H1 (cell line): ENCODE measurements around the gene WDR75. TPM values are rescaled to one million over a fixed set of nuclear protein-coding genes. Genes with fewer than 3 reads are reported as not detected.

Source experiments
- CTCF ChIA-PET: fragments of 300-600 bp; sonication (Branson Sonifier 250); formaldehyde crosslinking; loops from one replicate; lab custom pipeline; 2021; ENCODE audit not compliant: partially characterized antibody; lab: Charles Lee
- POLR2A ChIA-PET: fragments of 300-600 bp; sonication (Branson Sonifier 250); formaldehyde crosslinking; loops from one replicate; lab custom pipeline; 2021; ENCODE audit warnings: inconsistent platforms; ENCODE audit not compliant: partially characterized antibody; lab: Charles Lee
- DNase-seq, 2 experiments: peaks; one replicate each; pipeline versions ENCODE4 v3.0.0 to v3.0.0-alpha.2; 2010 to 2022; ENCODE audit warnings: low spot score in 2 of 2, low read depth in 1 of 2, mixed read lengths in 1 of 2
- FAIRE-seq: peaks from 2 replicates; lab custom pipeline; 2011; peaks lifted over from hg19 to GRCh38; lab: Jason Lieb, UNC
- H2AFZ ChIP-seq: 2 replicates; pipeline ENCODE4 v1.8.1; 2012; ENCODE audit warnings: low read length, inconsistent platforms
- H2AK5ac ChIP-seq: 2 replicates; pipeline ENCODE4 v1.6.1; 2013; ENCODE audit warnings: low read depth, low read length
- H2BK120ac ChIP-seq: replicated peaks from 2 replicates; pipeline ENCODE3; 2013; ENCODE audit warnings: low read depth, low read length, inconsistent platforms
- H2BK12ac ChIP-seq: 2 replicates; pipeline ENCODE4 v1.6.1; 2013; ENCODE audit warnings: low read depth, low read length
- H2BK15ac ChIP-seq: 2 replicates; pipeline ENCODE4 v1.6.1; 2013; ENCODE audit warnings: low read length
- H2BK20ac ChIP-seq: 2 replicates; pipeline ENCODE4 v1.6.1; 2013; ENCODE audit warnings: low read length
- H2BK5ac ChIP-seq: 2 replicates; pipeline ENCODE4 v1.6.1; 2013; ENCODE audit warnings: low read depth, low read length
- H3K14ac ChIP-seq: 2 replicates; pipeline ENCODE4 v1.6.1; 2013; ENCODE audit warnings: inconsistent platforms; ENCODE audit not compliant: insufficient read length
- H3K18ac ChIP-seq: 2 replicates; pipeline ENCODE4 v1.6.1; 2013; ENCODE audit warnings: low read length; ENCODE audit errors: extremely low read depth
- H3K23ac ChIP-seq: 2 replicates; pipeline ENCODE4 v1.6.1; 2013; ENCODE audit warnings: inconsistent platforms; ENCODE audit not compliant: insufficient read length
- H3K23me2 ChIP-seq: 2 replicates; pipeline ENCODE4 v1.6.1; 2013; ENCODE audit warnings: low read depth, low read length
- H3K27ac ChIP-seq: 2 replicates; pipeline ENCODE4 v1.6.1; 2011; ENCODE audit warnings: low read depth, low read length, inconsistent platforms
- H3K27me3 ChIP-seq, 4 experiments: replicated peaks in 1 of 4; 1 replicate in 1 of 4; 2 replicates in 3 of 4; pipeline versions ENCODE4 v1.6.1 to v1.8.1; 2011 to 2013; ENCODE audit warnings: low read length in 3 of 4, mild to moderate bottlenecking in 3 of 4, inconsistent platforms in 2 of 4, mixed read lengths in 2 of 4, moderate library complexity in 1 of 4; ENCODE audit not compliant: control insufficient read depth in 3 of 4, insufficient read depth in 3 of 4; ENCODE audit errors: extremely low read depth in 1 of 4
- H3K36me3 ChIP-seq, 4 experiments: 2 replicates each; pipeline versions ENCODE4 v1.6.1 to v1.8.1; 2011 to 2013; ENCODE audit warnings: mild to moderate bottlenecking in 4 of 4, low read length in 3 of 4, moderate library complexity in 2 of 4, control low read depth in 1 of 4, inconsistent platforms in 1 of 4; ENCODE audit not compliant: insufficient read depth in 4 of 4, control insufficient read depth in 2 of 4
- H3K4ac ChIP-seq: replicated peaks from 2 replicates; pipeline ENCODE3; 2013; ENCODE audit warnings: low read length, low read depth, mixed read lengths, inconsistent platforms; ENCODE audit not compliant: insufficient read length
- H3K4me1 ChIP-seq, 4 experiments: replicated peaks in 1 of 4; 1 replicate in 1 of 4; 2 replicates in 3 of 4; pipeline versions ENCODE4 v1.6.1 to v1.8.1; 2011 to 2013; ENCODE audit warnings: low read length in 3 of 4, inconsistent platforms in 2 of 4, mixed read lengths in 1 of 4; ENCODE audit not compliant: insufficient read depth in 4 of 4, control insufficient read depth in 3 of 4
- H3K4me2 ChIP-seq, 2 experiments: 2 replicates each; pipeline versions ENCODE4 v1.6.1 to v1.8.1; 2011 to 2013; ENCODE audit warnings: low read depth in 2 of 2, low read length in 2 of 2, control low read depth in 1 of 2, inconsistent platforms in 1 of 2, mild to moderate bottlenecking in 1 of 2; ENCODE audit not compliant: insufficient read depth in 1 of 2
- H3K4me3 ChIP-seq, 4 experiments: fragments of 200-600, 300-600 bp in 1 of 4; sonication (generic), shearing (Covaris generic), sonication (Bioruptor Twin) in 1 of 4; 2 replicates each; pipeline versions ENCODE4 v1.5.1 to v1.8.1; 2011 to 2016; ENCODE audit warnings: low read length in 4 of 4, low read depth in 3 of 4, control low read depth in 2 of 4, inconsistent platforms in 2 of 4, mild to moderate bottlenecking in 2 of 4, mixed read lengths in 1 of 4, moderate library complexity in 1 of 4; ENCODE audit not compliant: insufficient read depth in 2 of 4; ENCODE audit errors: extremely low read depth in 1 of 4
- H3K56ac ChIP-seq: replicated peaks from 2 replicates; pipeline ENCODE3; 2013; ENCODE audit warnings: low read depth, mild to moderate bottlenecking, mixed read lengths, low read length, inconsistent platforms; ENCODE audit not compliant: insufficient read length
- H3K79me1 ChIP-seq: 2 replicates; pipeline ENCODE4 v1.6.1; 2013; ENCODE audit warnings: low read depth, low read length, control low read depth
- H3K79me2 ChIP-seq, 2 experiments: 2 replicates each; pipeline versions ENCODE4 v1.6.1 to v1.8.1; 2012 to 2013; ENCODE audit warnings: low read length in 2 of 2, mild to moderate bottlenecking in 2 of 2, inconsistent platforms in 1 of 2; ENCODE audit not compliant: insufficient read depth in 2 of 2, control insufficient read depth in 1 of 2
- H3K9ac ChIP-seq, 4 experiments: replicated peaks in 1 of 4; 1 replicate in 1 of 4; 2 replicates in 3 of 4; pipeline versions ENCODE4 v1.6.1 to v1.8.1; 2011 to 2013; ENCODE audit warnings: low read depth in 3 of 4, low read length in 3 of 4, control low read depth in 2 of 4, mild to moderate bottlenecking in 2 of 4, moderate library complexity in 2 of 4, inconsistent platforms in 1 of 4; ENCODE audit errors: extremely low read depth in 1 of 4
- H3K9me3 ChIP-seq, 2 experiments: 2 replicates each; pipeline versions ENCODE4 v1.6.1 to v1.8.1; 2012 to 2013; ENCODE audit warnings: mild to moderate bottlenecking in 2 of 2, moderate library complexity in 2 of 2, control low read depth in 1 of 2, inconsistent platforms in 1 of 2, low read depth in 1 of 2, low read length in 1 of 2, mixed read lengths in 1 of 2; ENCODE audit not compliant: insufficient read depth in 2 of 2
- H4K20me1 ChIP-seq, 2 experiments: replicated peaks in 1 of 2; 2 replicates each; pipeline versions ENCODE3 to v1.8.1; 2011 to 2013; ENCODE audit warnings: inconsistent platforms in 2 of 2, low read length in 2 of 2, mild to moderate bottlenecking in 1 of 2; ENCODE audit not compliant: insufficient read depth in 2 of 2, control insufficient read depth in 1 of 2
- H4K5ac ChIP-seq: 2 replicates; pipeline ENCODE4 v1.6.1; 2013; ENCODE audit warnings: low read length, low read depth, mixed read lengths, inconsistent platforms; ENCODE audit not compliant: insufficient read length
- H4K8ac ChIP-seq: 2 replicates; pipeline ENCODE4 v1.8.0; 2013; ENCODE audit warnings: mild to moderate bottlenecking, moderate library complexity, low read length, inconsistent platforms; ENCODE audit not compliant: insufficient read depth; ENCODE audit errors: extremely low read depth
- H4K91ac ChIP-seq: replicated peaks from 2 replicates; pipeline ENCODE3; 2013; ENCODE audit warnings: low read length, mixed read lengths, inconsistent platforms; ENCODE audit not compliant: insufficient read length
- CHD2 ChIP-seq: IDR thresholded peaks from 2 replicates; pipeline ENCODE4 v1.6.1; 2012; ENCODE audit warnings: low read length, improper control_type of control experiment
- SP4 ChIP-seq: IDR thresholded peaks from 2 replicates; pipeline ENCODE4 v1.6.1; 2012; ENCODE audit warnings: low read length, inconsistent platforms
- SRF ChIP-seq: IDR thresholded peaks from 2 replicates; pipeline ENCODE4 v1.6.1; 2011; ENCODE audit warnings: mild to moderate bottlenecking, low read depth, low read length, moderate library complexity
- WGBS, 2 experiments: shearing (Covaris generic) in 1 of 2; methylation state at CpG; one replicate each; pipeline versions ENCODE4 v1.1.6 to v1.1.7; 2013 to 2015; ENCODE audit warnings: low lambda C conversion rate in 2 of 2, mixed read lengths in 2 of 2, inconsistent platforms in 1 of 2, low coverage in 1 of 2, missing lambda C conversion rate in 1 of 2; ENCODE audit not compliant: insufficient replicate concordance in 2 of 2, insufficient coverage in 1 of 2, insufficient read length in 1 of 2; ENCODE audit errors: extremely low coverage in 1 of 2, missing lambda C conversion rate in 1 of 2; 5-methylcytosine and 5-hydroxymethylcytosine counted together
- polyA plus RNA-seq, 7 experiments: library from polyadenylated mRNA; depleted of rRNA in 3 of 7; stranded (reverse) in 5 of 7; unstranded in 2 of 7; fragments of >200 nt in 5 of 7; fragments of 200-250 nt in 2 of 7; gene quantifications; 1 replicate in 5 of 7; 2 replicates in 1 of 7; 4 replicates in 1 of 7; pipeline versions ENCODE4 v1.2.1 to v1.2.3, GENCODE V29; 2011 to 2013; ENCODE audit warnings: missing spikeins in 2 of 7, mixed read lengths in 2 of 7
- total RNA-seq: library from RNA; stranded (reverse); fragmentation: NEBNext Ultra II Directional; extraction: Animal tissue kit (Norgen Biotek cat#: 25700); gene quantifications from 2 replicates; pipeline ENCODE4 v1.2.1, GENCODE V29; 2021

The WDR75 gene
- total and polyA plus RNA-seq, 2 of the 8 experiments (the other 6 are each of a cell fraction or from before 2014, with no cell fraction given), result 26.9 to 77.1 TPM

DNA sequence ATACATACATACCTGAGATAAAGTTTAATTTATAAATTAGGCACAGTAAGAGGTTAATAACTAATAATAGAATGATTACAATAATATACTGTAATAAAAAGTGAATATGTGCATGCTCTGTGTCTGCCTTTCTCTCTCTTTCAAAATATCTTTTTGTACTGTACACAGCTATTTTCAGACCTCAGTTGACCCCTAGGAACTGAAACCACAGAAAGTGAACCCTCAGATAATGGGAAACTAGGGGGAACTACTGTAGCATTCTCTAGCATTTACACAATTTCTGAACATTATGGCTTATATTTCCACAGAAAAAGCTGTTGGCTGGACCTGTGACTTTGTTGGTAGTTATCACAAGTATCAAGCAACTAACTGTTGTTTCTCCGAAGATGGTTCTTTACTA, 25.9 kb downstream of the WDR75 start:
- Histone ChIP-seq H3K4me3 (no peak overlapping the region), H3K23ac (no peak overlapping the region), H2AFZ (no peak overlapping the region), H3K56ac (no peak overlapping the region), H3K14ac (no peak overlapping the region), H4K5ac (no peak overlapping the region), H3K9me3 (no peaks in the 10 kb centered on the region), H3K79me1 (no peaks in the 10 kb centered on the region), H4K8ac (no peak overlapping the region), H3K4me1 (no peaks in the 10 kb centered on the region), H2BK120ac (no peak overlapping the region), H3K27me3 (no peaks in the 10 kb centered on the region), H3K36me3 (peaks cover 40 to 94% (median 75%) of the 10 kb centered on the region in 4 experiments), H2AK5ac (no peak overlapping the region), H2BK20ac (no peak overlapping the region), H4K20me1 (no peaks in the 10 kb centered on the region), H3K23me2 (no peaks in the 10 kb centered on the region; the same call in 1 of the 2 replicates), H3K27ac (no peak overlapping the region), H2BK5ac (no peak overlapping the region), H3K9ac (no peak overlapping the region), H2BK12ac (no peak overlapping the region), H3K79me2 (no peaks in the 10 kb centered on the region), H2BK15ac (no peak overlapping the region), H3K18ac (no peak overlapping the region), H3K4me2 (no peak overlapping the region), H4K91ac (no peak overlapping the region), H3K4ac (no peak overlapping the region)
- DNase-seq, result no peak
- ChIA-PET POLR2A (no interaction called here), CTCF (interaction anchor here (0.7 to 1.9 kb wide), 7 partner anchors 10 to 198 kb away, joined by 3 to 12 read pairs (median 3); no protein-coding TSS in a partner anchor)
- no peak for FAIRE-seq
- TF ChIP-seq SRF, result no peak
- TF ChIP-seq SP4, result no peak
- no peak for TF ChIP-seq CHD2
- WGBS, 2 experiments, result 94% methylated on average over 1 of the region's 1 CpG; no CpG with 5 or more reads in 1 of the 2 experiments
